Ecto neural progenitor cell (in vitro differentiated cells): Measurements from ENCODE around the gene TSPAN4.

Source experiments
- DNase-seq: peaks from one replicate; pipeline ENCODE4 v3.0.0-alpha.2; 2018; ENCODE audit warnings: low spot score

Gene TSPAN4

DNA sequence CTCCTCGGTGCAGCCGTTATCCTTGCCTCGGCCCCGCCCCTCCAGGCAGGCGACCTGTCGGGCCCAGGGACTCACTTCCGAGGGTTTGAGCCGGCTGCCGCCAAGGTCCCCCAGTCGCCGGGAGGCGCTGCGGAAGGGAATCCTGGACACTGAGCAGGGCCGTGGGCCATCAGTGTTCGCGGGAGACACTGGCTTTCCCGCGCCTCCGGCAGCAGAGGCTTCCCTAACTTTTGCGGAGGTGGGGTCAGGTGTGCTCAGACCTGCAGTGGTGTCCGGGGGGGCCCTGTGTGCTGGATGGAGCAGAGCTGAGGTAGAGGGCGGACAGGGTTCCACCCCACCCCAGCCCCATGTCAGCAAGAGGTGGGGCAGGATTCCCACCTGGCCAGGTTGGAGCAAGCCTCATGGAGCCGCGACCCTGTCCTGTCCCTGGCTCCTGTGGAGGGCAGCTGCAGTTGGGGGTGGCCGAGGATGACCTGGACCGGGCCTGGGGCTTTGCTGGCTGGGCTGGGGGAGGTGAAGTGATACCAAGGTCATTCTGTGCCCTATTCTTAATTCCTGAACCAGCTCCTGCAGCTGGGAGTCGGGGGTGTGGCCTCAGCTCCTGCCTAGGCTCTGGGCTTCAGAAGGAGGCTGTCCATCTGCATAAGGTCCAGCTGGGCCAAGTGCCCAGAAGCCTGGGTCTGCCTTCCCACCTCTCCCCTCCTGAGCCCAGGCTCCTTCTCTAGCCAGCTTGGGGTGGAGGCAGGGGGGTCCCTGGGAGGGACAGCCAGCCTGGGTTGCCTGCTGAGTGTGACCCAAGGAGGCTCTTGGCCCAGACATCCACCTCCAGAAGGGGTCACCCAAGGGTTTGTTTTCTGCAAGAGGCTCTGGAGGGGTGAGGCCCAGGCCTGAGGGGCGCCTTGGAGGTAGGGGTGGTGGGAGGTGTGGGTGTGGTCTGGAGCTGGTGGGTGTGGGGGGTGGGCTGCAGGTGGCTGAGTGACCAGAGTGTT, 8.4 kb downstream of the TSPAN4 start:
- DNase-seq, result peak; percentile 67

DNA sequence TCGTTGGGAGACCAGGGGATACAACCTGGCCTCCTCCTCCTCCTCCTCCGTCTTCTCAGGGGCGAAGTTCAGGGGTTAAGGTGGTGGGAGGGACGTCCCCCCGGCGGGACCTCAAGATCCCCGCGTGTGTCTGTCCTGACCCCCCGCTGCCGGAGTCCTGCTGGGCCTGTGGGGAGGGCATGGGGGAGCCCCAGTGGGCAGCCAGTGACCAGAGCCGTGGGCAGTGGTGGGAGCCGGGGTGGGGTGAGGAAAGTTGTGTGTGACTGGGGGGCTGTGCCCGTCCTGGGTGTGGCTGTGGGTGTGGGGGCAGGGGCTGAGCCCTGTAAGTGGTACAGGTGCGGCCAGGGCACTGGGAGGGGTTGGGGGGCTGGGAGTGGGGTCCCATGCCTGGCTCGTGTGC, 10.1 kb downstream of the TSPAN4 start:
- DNase-seq, result no peak

DNA sequence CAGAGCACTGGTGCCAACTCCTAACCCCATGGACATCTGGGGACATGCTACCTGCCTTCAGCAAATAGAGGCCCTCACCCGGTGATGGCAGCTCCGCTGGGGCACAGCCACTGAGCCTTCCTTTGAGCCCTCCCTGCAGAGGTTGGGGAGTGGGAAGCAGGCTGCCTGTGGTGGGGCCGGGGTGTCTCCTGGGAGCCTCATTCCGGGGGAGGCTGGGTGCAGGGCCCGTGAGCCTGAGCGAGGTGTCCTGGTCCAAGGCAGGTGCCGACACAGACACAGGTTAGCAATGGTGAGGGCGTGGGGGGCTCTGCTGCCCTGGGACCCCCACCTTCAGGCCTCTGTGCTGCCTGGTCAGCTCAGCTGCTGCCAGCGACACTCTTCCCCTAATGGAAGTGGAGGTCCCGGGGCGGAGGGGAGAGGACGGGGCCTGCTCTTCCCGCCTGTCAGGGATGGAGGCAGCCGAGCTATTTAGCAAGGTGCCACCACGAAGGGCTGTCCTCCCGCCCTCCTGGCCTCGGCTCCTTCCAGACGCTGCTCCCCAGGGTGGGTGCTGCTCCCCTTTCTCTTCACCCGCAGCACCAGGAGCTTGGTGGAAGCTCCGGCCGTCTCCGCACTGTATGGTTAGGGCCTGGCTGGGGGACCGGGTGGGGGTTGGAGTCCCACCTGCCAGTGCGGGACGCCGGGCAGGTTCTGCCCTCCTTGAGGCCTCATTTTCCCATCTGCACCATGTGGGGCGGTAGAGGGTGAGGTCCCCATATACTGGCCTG, 11.2 kb downstream of the TSPAN4 start:
- no peak for DNase-seq

DNA sequence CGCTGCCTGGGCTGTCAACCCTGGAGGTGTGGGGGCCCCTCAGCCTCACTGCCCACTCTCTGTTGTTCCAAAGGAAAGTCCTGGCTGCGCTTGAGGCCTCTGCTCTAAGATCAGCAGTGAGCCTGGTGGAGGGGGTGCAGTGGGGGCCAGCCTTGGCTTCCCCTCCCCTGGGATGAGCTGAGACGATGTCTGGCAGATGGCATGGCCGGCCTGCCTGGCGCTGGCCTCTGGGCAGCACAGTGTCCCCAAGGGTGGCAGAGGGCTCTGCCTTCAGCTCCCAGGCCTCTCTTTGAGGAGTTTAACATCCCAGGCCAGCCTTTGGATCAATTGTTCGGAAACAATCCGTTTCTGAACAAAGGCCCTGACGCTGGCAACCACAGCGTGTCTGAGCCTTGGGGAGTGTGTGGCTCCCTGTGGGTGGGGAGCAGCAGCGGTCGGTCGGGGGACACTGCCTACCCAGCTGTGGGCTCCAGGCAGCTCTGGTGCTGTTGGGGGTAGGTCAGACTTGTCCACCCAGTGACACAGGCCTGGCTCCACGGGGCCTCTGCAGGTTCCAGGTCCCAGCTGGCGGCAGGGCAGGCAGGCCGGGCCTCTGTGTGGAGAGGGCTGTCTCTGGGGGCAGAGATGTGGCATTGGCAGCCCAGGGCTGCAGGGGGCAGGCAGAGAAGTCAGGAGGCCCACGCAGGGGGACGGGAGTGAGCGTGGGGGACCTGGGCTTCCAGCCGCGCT, 12.1 kb downstream of the TSPAN4 start:
- DNase-seq, result no peak

DNA sequence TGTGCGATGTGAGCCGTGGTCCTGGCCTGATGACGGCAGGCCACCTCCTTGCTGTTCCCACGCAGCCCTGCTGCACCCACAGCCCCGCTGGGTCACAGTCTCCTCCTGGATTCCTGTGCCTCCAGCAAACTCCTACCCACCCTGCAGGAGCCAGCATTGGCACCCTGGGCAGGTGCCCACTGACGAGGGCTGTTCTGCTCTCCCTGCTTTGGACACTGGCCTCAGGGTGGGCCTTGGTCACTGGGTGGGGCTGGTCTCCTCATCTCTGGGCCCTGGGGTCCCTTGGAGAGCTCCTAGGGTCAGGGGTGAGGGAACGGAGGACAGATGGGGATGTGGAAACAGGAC, 12.7 kb downstream of the TSPAN4 start:
- no peak for DNase-seq

DNA sequence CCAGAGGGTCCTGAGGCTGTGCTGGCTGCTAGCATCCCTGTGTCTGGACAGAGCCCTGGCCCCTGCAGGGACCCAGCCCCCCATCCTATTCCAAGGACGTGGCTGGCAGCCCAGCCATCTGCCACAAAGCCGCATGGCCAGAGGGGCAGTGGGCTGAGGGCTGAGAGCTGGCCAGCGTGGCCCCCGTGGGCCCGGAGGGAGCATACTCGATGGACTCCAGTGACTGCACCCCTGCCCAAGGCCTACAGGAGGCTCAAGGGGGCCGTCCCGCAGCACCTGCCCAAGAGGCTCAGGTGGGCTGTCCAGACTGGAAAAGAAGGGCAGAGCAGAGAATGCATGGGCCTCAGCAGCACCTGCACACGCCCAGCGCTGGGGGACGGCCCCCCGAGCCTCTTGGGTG, 13.1 kb downstream of the TSPAN4 start:
- no peak for DNase-seq

DNA sequence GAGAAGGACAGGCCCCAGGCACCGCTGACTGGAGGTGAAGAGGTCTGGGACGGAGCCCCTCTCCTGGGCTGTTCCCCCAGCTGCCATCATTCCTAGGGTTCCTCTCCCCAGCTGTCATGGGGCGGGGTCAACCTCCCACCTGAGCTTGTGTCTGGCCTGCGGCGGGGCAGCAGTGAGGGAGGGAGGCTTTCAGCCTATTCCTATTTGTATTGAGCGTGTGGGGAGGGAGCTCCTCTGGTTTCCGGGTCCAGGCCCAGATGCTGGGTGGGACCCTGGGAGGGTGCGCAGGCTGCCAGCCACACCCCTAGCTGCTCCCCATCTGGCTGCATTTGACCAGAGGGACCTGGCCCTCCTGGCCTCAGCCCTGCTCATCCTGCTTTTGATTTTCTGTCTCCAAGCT, 13.7 kb downstream of the TSPAN4 start:
- no peak for DNase-seq

DNA sequence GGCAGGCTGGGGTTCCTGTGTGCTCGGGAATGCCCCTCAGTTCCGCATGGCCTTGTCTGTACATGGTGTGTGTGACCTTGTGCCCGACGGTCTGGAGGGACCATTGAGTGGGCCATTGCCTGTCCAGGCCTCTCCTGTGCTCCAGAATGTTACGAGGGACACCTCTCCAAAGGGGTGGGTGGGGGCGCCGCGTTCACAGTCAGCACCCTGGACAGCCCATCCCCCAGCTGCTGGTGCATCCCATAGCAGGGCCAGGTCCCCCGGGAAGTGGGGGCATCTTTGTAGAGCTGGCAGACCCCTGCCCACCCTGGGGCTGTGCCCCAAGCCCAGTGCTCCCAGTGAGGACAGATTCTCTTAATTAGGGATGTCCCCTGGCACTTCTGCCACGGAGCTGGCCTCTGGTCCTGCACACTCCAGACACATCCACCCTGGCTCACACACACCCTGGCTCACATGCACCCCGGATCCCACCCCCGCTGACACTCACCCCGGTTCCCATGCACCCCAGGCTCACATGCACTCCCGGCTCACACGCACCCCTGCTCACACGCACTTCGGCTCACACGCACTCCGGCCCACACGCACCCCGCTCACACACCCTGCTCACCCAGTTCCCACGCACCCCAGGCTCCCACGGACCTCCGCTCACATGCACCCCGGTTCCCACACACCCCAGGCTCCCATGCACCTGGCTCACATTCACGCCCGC, 15.6 kb downstream of the TSPAN4 start:
- no peak for DNase-seq

DNA sequence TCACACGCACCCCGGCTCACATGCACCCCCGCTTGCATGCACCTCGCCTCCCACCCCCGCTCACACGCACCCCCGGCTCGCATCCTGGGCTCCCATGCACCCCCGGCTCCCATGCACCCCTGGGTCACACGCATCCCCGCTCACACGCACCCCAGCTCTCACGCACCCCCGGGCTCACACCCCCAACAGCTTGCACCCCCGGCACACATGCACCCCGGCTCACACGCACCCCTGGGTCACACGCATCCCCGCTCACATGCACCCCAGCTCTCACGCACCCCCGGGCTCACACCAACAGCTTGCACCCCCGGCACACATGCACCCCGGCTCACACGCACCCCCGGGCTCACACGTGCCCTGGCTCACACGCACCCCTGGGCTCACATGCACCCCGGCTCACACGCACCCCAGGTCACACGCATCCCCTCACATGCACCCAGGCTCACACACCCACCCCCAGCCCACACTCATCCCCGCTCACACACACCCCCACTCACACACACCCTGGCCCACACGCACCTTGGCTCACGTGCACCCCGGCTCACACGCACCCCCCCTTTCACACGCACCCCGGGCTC, 16.2 kb downstream of the TSPAN4 start:
- DNase-seq, result no peak

DNA sequence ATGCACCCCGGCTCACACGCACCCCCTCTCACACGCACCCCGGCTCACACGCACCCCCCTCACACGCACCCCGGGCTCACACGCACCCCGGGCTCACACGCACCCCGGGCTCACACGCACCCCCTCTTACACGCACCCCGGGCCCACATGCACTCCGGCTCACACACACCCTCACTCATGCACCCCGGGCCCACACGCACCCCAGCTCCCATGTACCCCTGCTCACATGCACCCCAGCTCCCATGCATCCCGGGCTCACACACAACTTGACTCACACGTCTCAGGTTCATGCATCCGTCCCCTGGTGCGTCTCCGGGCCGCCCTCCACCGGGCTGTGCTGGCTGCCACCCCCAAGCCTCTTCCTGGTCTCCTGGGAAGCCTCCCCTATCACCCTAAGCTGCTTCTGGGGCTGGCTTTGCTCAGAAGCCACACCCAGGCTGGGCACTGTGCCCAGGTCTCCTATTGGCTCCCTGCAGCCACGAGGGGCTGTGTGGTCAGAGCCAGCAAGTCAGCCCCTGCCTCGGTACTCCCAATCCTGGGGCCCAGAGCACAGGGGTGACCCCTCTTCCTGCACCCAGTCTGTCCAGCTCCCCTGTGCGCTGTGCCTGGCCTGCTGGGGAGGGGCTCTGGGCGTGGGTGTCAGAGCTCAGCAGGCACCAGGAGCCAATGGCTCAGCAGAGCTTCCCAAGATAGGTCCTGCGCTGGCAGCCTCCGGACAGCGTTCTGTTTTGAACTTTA, 16.9 kb downstream of the TSPAN4 start:
- DNase-seq, result no peak

DNA sequence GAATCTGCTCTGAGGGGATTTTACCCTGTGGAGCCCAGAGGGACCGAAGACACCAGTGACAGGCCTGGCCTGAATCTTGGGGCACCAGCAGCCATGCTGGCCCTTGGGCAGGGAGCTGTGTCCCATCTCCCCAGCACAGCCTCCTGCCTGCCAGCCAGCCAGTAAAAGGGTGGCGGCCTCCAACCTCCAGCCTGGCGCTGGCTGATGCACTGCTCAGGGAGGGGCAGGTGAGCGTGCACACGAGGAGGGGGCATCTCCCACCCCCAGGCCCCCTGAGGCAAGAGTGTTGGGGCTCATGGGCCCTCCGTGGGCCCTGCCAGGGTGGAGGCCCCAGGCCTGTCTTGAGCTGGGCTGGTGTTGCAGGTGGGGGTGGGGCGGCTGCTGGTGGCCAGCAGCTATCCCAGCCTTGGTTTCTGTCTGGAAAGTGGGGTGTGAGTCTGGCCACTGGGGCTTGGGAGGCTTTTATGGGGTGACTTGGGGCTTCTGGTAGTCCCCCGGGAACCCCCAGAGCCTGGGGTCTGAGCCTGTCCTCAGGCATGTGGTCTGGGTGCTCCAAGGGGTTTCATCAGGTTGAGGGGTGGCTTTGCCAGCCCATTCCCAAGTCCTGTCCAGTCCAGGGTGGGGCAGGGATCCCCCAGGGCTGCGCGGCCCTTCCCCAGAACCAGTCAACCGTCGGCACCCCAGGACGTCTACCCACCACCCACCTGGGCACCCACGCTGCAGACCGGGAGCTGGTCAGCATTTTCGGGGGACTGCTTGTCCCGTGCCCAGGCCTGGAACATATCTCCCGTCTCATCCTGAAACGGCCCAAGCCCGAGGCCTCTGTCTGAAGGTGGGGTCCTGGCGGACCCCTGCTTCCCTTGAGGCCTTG, 17.8 kb downstream of the TSPAN4 start:
- DNase-seq, result no peak

DNA sequence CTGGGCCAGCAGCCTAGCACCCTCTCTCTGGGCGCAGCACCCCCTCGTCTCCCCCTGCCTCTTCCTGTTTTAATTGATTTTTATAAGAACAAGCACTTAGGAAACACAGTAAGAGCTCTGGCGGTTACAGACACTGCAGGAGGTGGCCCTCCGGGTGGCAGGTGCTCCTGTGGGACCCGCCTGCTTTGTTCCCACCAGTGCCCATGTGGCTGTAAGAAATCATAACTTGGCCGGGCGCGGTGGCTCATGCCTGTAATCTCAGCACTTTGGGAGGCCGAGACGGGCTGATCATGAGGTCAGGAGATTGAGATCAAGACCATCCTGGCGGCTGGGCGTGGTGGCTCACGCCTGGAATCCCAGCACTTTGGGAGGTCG, 18.4 kb downstream of the TSPAN4 start:
- DNase-seq, result no peak

DNA sequence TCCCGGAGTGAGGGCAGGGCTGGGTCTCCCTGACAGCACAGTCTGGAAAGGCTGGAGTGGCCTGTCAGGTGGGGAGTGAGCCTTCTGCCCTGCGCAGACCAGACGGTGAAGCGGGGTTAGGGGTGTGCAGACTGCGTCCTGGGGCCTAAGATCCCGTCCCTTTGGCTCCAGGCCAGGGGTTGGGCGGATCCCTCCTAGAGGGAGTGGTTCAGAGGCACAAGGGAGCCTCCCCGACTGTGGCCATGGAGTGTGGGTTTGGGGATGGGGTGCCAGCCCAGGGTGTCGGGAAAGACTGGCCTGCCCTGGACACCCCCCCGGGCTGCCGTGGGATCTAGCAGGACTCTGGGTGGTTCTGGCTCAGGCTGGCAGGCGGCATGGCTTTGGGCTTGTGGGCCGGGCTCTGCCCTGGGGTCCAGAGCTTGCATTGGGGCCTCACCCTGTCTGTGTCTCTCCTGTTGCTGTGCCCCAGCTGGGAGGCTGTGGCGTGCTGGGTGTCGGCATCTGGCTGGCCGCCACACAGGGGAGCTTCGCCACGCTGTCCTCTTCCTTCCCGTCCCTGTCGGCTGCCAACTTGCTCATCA, 19.5 kb downstream of the TSPAN4 start:
- DNase-seq, result peak; percentile 69

DNA sequence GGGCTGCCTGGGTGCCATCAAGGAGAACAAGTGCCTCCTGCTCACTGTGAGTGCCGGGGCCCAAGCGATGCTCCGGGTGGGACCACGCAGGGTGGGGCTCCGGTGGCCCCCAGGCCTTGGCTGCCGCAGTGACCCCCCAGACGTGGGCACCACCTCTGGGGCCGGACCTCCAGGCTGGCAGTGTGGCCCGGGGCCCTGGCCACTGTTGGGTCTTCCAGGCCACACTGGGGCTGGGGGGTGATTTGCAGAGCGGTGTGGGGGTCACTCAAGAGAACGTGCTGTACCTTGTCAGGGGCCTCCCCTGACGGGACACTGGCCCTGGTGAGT, 20.0 kb downstream of the TSPAN4 start:
- DNase-seq, result no peak

DNA sequence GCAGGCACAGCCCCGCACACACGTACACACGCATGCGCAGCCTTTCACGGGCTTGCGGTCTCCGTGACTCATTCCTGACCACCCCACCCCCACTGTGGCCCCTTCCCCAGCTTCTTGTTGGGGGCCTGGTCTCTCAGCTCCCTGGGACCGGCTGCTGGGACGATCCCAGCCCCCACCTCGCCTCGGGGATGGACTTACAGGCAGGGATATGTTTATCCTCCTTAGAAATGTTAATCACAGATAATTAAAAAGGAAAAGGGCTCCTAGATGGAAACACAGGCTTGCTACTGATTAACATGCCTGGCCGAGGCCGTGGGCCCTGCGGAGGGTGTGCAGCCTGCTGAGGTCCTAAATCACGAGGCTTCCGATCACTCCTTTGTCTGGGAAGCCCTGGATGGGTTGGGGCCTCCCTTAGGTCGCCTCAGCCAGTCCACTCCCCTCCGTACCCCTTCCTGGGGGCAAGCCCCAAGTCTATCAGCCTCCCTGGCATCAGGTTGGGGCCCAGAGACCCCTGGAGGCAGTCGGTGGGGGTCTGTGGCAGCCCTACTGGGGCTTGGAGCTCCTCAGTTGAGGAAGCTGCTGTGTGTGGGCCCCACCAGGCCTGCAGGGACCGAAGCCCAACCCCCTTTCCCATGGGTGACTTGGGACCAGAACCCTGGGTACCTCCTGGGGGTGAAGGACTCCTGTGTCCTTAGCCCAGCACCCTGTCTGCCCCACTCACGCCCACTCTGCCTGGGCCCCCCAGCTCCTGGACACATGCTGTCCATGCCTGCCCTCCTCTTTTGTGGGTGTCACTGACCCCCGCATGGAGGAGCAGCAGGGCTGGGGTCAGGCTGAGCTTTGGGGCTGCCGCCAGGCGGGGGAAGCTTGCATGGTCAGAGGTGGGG, 20.6 kb downstream of the TSPAN4 start:
- no peak for DNase-seq

DNA sequence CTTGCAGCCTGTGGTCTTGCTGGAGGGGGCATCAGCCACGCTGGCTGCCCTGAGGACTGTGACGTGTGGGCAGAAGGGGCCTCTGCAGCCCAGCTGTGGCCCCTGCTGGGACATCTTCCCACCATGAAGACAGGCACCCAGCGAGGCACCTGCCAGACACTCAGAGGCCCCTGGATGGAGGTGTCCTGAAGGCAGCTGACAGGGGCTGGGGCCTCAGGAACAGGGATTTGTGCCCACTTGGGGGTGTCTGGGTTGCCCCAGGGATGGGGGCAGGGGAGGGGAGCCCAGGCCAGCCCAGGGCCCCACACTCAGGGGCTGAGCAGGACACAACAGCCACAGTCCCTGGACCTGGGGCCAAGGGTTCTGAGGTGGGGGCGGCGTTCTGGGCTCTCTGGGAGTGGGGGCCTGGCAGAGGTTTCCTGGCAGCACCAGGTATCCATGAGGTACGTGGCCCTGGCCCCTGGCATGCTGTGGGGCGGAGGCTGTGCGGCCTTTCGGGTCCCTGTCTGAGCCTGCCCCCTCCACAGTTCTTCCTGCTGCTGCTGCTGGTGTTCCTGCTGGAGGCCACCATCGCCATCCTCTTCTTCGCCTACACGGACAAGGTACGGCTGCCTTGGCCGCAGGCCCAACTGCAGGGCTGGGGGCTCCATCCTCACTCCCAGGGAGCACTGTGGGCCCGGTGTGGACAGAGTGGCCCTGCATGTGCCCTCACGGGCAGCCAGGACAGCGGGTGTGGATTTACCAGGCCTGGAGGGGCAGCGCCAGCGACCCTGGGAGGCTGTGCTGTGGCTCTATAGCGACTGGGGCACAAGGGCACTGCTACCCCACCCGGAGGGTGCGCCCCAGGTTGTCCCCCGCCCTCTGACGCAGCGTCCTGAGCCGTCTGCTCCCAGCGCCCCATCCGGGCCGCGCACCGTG, 21.5 kb downstream of the TSPAN4 start:
- no peak for DNase-seq

DNA sequence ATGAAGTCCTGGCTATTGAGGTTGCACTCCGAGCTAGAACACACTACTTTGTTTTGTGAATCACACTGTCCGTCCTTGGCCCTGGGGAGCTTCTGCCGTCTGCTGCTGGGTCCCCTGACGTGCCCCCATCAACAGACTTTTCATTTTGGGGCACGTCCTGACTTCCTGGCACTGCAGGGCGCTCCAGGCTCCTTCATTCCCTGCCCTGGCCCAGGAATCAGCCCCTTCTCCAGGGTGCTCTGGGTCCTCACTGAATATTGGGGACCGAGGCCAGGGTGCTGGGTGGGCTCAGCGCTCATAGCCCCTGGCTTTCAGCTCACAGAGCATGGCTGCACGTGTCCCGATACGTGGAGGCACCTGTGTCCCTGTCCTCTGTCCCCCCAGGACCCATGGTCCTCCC, 22.2 kb downstream of the TSPAN4 start:
- DNase-seq, result no peak
